SK-N-SH (cell line): ENCODE data around the gene DCLK1. TPM values are rescaled to one million over a fixed set of nuclear protein-coding genes. Genes with fewer than 3 reads are reported as not detected.

Experiments used
- CTCF ChIA-PET: fragments of 300-600, 350-600 bp; formaldehyde crosslinking; extraction: SDS; loops from one replicate; lab custom pipeline; 2021; lab: Yijun Ruan, JAX
- POLR2A ChIA-PET: fragments of 350-600 bp; sonication (Branson Sonifier 250); formaldehyde crosslinking; extraction: SDS; loops from one replicate; lab custom pipeline; 2020; ENCODE audit warnings: antibody characterized with exemption, inconsistent platforms; lab: Yijun Ruan, JAX
- DNase-seq: peaks from one replicate; pipeline ENCODE4 v3.0.0; 2012
- H2AFZ ChIP-seq: fragments of 200-600 bp; sonication (generic); 2 replicates; pipeline ENCODE4 v1.8.1; 2016; ENCODE audit warnings: antibody characterized with exemption, mild to moderate bottlenecking, low read depth
- H3F3A ChIP-seq: fragments of 200-600 bp; sonication (generic); replicated peaks from 2 replicates; pipeline ENCODE3; 2016; ENCODE audit warnings: antibody characterized with exemption, mild to moderate bottlenecking; ENCODE audit not compliant: insufficient read depth
- H3K27ac ChIP-seq, 2 experiments: fragments of 200-500 bp in 1 of 2; fragments of 200-600 bp in 1 of 2; sonication (Bioruptor generic) in 1 of 2; sonication (generic), shearing (Covaris generic) in 1 of 2; 2 replicates each; pipeline versions ENCODE4 v1.5.1 to v1.6.1; 2014 to 2016; ENCODE audit warnings: low read depth in 2 of 2, inconsistent platforms in 1 of 2, low read length in 1 of 2, mild to moderate bottlenecking in 1 of 2, mixed read lengths in 1 of 2
- H3K27me3 ChIP-seq: fragments of 200-600 bp; sonication (generic), shearing (Covaris generic); 2 replicates; pipeline ENCODE4 v1.6.1; 2016; ENCODE audit warnings: mixed run types; ENCODE audit not compliant: insufficient read depth
- H3K36me3 ChIP-seq, 2 experiments: fragments of 200-500 bp in 1 of 2; fragments of 200-600 bp in 1 of 2; sonication (Bioruptor generic) in 1 of 2; sonication (generic) in 1 of 2; replicated peaks in 1 of 2; 2 replicates each; pipeline versions ENCODE3 to v1.5.1; 2014 to 2016; ENCODE audit warnings: low read length in 1 of 2, mild to moderate bottlenecking in 1 of 2; ENCODE audit not compliant: insufficient read depth in 2 of 2, control insufficient read depth in 1 of 2
- H3K4me1 ChIP-seq, 2 experiments: fragments of 200-500 bp in 1 of 2; fragments of 200-600 bp in 1 of 2; sonication (Bioruptor generic) in 1 of 2; sonication (generic), shearing (Covaris generic) in 1 of 2; 2 replicates each; pipeline versions ENCODE4 v1.5.1 to v1.6.1; 2014 to 2016; ENCODE audit warnings: low read depth in 1 of 2, low read length in 1 of 2, mixed run types in 1 of 2; ENCODE audit not compliant: insufficient read depth in 2 of 2, control insufficient read depth in 1 of 2
- H3K4me2 ChIP-seq: fragments of 200-600 bp; sonication (generic), shearing (Covaris generic); 2 replicates; pipeline ENCODE4 v1.6.1; 2017; ENCODE audit warnings: mixed run types
- H3K4me3 ChIP-seq, 2 experiments: fragments of 200-500 bp in 1 of 2; fragments of 200-600 bp in 1 of 2; sonication (Bioruptor generic) in 1 of 2; sonication (generic), shearing (Covaris generic) in 1 of 2; 2 replicates each; pipeline versions ENCODE4 v1.5.1 to v1.8.1; 2014 to 2016; ENCODE audit warnings: low read depth in 2 of 2, inconsistent platforms in 1 of 2, low read length in 1 of 2, mild to moderate bottlenecking in 1 of 2, mixed read lengths in 1 of 2, moderate library complexity in 1 of 2
- H3K79me2 ChIP-seq: fragments of 200-600 bp; sonication (generic); 2 replicates; pipeline ENCODE4 v1.8.1; 2017; ENCODE audit warnings: mild to moderate bottlenecking; ENCODE audit not compliant: insufficient read depth
- H3K9ac ChIP-seq: fragments of 200-600 bp; sonication (generic); 2 replicates; pipeline ENCODE4 v1.6.1; 2017; ENCODE audit warnings: mixed run types
- H3K9me2 ChIP-seq: fragments of 200-600 bp; sonication (generic); 2 replicates; pipeline ENCODE4 v1.6.1; 2017; ENCODE audit warnings: mixed run types
- H3K9me3 ChIP-seq: fragments of 200-600 bp; sonication (generic); 2 replicates; pipeline ENCODE4 v1.6.1; 2017; ENCODE audit warnings: mixed run types, mild to moderate bottlenecking, moderate library complexity
- H4K20me1 ChIP-seq: fragments of 200-600 bp; sonication (generic); 2 replicates; pipeline ENCODE4 v1.6.1; 2017; ENCODE audit warnings: mild to moderate bottlenecking, mixed run types; ENCODE audit not compliant: insufficient read depth
- CHD2 ChIP-seq: fragments of 150-350 bp; IDR thresholded peaks from 2 replicates; pipeline ENCODE4 v1.6.1; 2018; ENCODE audit warnings: low read length; ENCODE audit not compliant: partially characterized antibody
- FOXJ3 ChIP-seq: sonication (generic); formaldehyde crosslinking; IDR thresholded peaks from 2 replicates; pipeline ENCODE4 v1.5.1; 2020; ENCODE audit warnings: mild to moderate bottlenecking, missing genetic modification reagents
- FOXM1 ChIP-seq: IDR thresholded peaks from 2 replicates; pipeline ENCODE4 v1.4.0; 2012; ENCODE audit warnings: low read depth, mild to moderate bottlenecking
- GABPA ChIP-seq: IDR thresholded peaks from 2 replicates; pipeline ENCODE4 v1.4.0; 2012; ENCODE audit warnings: low read depth, mild to moderate bottlenecking
- GATA2 ChIP-seq: sonication (generic); formaldehyde crosslinking; IDR thresholded peaks from 2 replicates; pipeline ENCODE4 v1.5.0; 2020; ENCODE audit warnings: mild to moderate bottlenecking, missing genetic modification reagents
- JUND ChIP-seq: IDR thresholded peaks from 2 replicates; pipeline ENCODE4 v1.4.0; 2012
- NRF1 ChIP-seq: IDR thresholded peaks from 2 replicates; pipeline ENCODE4 v1.6.1; 2012; ENCODE audit warnings: low read depth, mild to moderate bottlenecking, low read length
- RAD21 ChIP-seq: IDR thresholded peaks from 2 replicates; pipeline ENCODE4 v1.6.1; 2012; ENCODE audit warnings: mild to moderate bottlenecking, low read length
- RFX5 ChIP-seq: IDR thresholded peaks from 2 replicates; pipeline ENCODE4 v1.6.1; 2012; ENCODE audit warnings: mild to moderate bottlenecking, improper control_type of control experiment, low read length
- SMC3 ChIP-seq: IDR thresholded peaks from 2 replicates; pipeline ENCODE4 v1.6.1; 2012; ENCODE audit warnings: low read depth, low read length, improper control_type of control experiment
- TAF1 ChIP-seq: IDR thresholded peaks from 2 replicates; pipeline ENCODE4 v1.6.1; 2012; ENCODE audit warnings: low read depth, mild to moderate bottlenecking, low read length, moderate library complexity, borderline replicate concordance
- TEAD4 ChIP-seq: IDR thresholded peaks from 2 replicates; pipeline ENCODE4 v1.4.0; 2012; ENCODE audit warnings: mild to moderate bottlenecking, borderline replicate concordance; ENCODE audit not compliant: insufficient read depth
- YY1 ChIP-seq: IDR thresholded peaks from 2 replicates; pipeline ENCODE4 v1.4.0; 2012; ENCODE audit warnings: low read depth, mild to moderate bottlenecking
- WGBS: methylation state at CpG from one replicate; pipeline ENCODE4 v1.1.6; 2017; ENCODE audit warnings: low lambda C conversion rate; 5-methylcytosine and 5-hydroxymethylcytosine counted together
- polyA plus RNA-seq, 3 experiments: library from polyadenylated mRNA; depleted of rRNA; stranded (reverse); fragments of >200 nt; gene quantifications; 2 replicates each; pipeline ENCODE4 v1.2.3, GENCODE V29; 2012
- TF ChIP-seq, protein P1 (sequence below): IDR thresholded peaks from 2 replicates; pipeline ENCODE4 v1.6.1; 2012; ENCODE audit warnings: mild to moderate bottlenecking, low read depth, low read length, moderate library complexity

Gene DCLK1
- polyA plus RNA-seq, 1 of the 3 experiments (the other 2 are of a cell fraction), result 1.1 TPM

DNA sequence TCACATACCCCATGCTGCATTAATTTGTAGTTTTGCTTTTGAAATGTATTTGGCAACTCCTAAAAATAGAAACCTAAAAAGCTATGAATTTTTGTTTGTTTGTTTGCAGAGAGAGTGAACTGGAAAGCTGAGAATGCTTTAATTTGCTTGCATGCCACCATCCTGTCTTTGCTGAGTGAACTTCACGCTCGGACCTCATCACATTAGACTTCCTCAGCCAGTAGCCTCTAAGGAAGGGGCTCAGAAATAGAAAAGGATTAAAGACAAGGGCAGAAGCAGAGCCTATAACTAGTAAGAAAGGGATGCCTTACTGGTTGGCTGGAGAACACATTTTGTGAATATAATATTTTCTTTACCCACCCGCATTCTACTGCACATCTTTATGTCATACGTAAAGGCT lies 275.1 kb downstream of the DCLK1 start (continued):
- TF ChIP-seq, protein P1, sequence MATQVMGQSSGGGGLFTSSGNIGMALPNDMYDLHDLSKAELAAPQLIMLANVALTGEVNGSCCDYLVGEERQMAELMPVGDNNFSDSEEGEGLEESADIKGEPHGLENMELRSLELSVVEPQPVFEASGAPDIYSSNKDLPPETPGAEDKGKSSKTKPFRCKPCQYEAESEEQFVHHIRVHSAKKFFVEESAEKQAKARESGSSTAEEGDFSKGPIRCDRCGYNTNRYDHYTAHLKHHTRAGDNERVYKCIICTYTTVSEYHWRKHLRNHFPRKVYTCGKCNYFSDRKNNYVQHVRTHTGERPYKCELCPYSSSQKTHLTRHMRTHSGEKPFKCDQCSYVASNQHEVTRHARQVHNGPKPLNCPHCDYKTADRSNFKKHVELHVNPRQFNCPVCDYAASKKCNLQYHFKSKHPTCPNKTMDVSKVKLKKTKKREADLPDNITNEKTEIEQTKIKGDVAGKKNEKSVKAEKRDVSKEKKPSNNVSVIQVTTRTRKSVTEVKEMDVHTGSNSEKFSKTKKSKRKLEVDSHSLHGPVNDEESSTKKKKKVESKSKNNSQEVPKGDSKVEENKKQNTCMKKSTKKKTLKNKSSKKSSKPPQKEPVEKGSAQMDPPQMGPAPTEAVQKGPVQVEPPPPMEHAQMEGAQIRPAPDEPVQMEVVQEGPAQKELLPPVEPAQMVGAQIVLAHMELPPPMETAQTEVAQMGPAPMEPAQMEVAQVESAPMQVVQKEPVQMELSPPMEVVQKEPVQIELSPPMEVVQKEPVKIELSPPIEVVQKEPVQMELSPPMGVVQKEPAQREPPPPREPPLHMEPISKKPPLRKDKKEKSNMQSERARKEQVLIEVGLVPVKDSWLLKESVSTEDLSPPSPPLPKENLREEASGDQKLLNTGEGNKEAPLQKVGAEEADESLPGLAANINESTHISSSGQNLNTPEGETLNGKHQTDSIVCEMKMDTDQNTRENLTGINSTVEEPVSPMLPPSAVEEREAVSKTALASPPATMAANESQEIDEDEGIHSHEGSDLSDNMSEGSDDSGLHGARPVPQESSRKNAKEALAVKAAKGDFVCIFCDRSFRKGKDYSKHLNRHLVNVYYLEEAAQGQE, result no peak
- no peak for TF ChIP-seq TEAD4
- TF ChIP-seq, all 33 proteins: peak for 0

DNA sequence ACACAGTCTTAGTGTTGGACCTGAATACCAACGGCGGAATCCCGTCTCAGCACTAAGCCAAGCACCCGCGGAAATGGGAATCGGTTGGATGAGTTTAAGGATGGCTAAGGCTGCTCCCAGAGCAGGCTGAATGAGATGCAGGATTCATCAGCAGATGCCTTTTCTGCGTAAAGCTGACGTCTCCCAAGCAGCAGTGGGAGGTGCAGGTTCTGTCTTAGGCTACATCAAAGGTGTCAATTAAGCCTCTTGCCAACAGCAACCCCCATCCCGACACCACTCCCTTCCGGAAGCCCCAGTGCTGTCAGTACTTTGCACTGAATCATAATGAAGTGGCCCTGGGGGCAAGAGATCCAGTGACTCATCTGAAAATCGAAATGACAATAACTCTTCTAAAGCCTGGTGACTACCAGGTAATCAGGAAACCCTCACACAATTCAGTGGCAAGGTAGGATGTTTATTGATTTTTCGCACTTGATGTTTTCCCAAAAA lies 275.6 kb downstream of the DCLK1 start:
- ChIA-PET POLR2A (no interaction called here), CTCF (no interaction called here)
- Histone ChIP-seq H2AFZ (no peak overlapping the region), H3K4me3 (no peak overlapping the region), H3K4me2 (no peak overlapping the region), H3K4me1 (peaks cover 4% of the 10 kb centered on the region in 2 experiments; a peak in 1 of 4 replicates), H4K20me1 (no peaks in the 10 kb centered on the region), H3F3A (no peaks in the 10 kb centered on the region), H3K9ac (no peak overlapping the region), H3K79me2 (no peaks in the 10 kb centered on the region), H3K36me3 (no peaks in the 10 kb centered on the region), H3K27me3 (no peaks in the 10 kb centered on the region), H3K27ac (no peak overlapping the region), H3K9me2 (no peaks in the 10 kb centered on the region), H3K9me3 (no peaks in the 10 kb centered on the region)
- 68% methylated on average over 10 of the region's 12 CpGs for WGBS
- DNase-seq, result no peak
- TF ChIP-seq GATA2 (CRISPR knock-in tag) (no peak), JUND (no peak), FOXJ3 (CRISPR knock-in tag) (no peak), CHD2 (no peak), GABPA (no peak), SMC3 (no peak), RAD21 (no peak), FOXM1 (no peak), NRF1 (no peak), YY1 (no peak), TAF1 (no peak)

DNA sequence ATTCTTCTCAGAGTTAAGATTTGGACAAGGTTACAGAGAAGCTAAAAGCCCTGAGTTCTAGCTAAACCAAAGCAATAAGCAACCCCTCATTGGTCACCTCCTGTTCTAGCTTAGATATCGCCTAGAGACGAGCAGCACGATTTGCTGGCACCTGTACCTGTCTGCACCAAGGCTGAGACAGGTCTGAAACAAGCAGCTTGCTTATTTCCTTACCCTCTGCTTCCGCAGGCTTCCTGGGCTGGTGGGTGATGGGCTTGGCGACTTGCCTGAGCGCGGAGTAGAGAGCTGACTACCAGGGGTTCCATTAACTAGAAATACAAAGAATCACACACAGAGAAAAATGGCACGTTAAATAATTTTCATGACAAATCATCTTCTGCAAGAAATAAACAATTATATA lies 276.9 kb downstream of the DCLK1 start:
- no peak overlapping the region for H3K27ac ChIP-seq
- H3K36me3 ChIP-seq, result no peaks in the 10 kb centered on the region
- no peak overlapping the region for H3K4me2 ChIP-seq
- no peak overlapping the region for H3K9ac ChIP-seq
- no peak for TF ChIP-seq RFX5
- ChIA-PET POLR2A (no interaction called here), CTCF (no interaction called here)
- no peaks in the 10 kb centered on the region for H3F3A ChIP-seq
- DNase-seq, result no peak
- H3K27me3 ChIP-seq, result no peaks in the 10 kb centered on the region
- H3K4me3 ChIP-seq, result no peak overlapping the region
- no peaks in the 10 kb centered on the region for H3K9me3 ChIP-seq
- 90% methylated on average over 8 of the region's 8 CpGs for WGBS
- H3K79me2 ChIP-seq, result no peaks in the 10 kb centered on the region
- no peaks in the 10 kb centered on the region; the same call in 1 of the 2 replicates for H3K9me2 ChIP-seq
- H2AFZ ChIP-seq, result no peak overlapping the region
- peaks cover 4% of the 10 kb centered on the region in 2 experiments; a peak in 2 of 4 replicates for H3K4me1 ChIP-seq
- H4K20me1 ChIP-seq, result no peaks in the 10 kb centered on the region
